ENCODE data around the gene CIZ1. TPM values are rescaled to one million over a fixed set of nuclear protein-coding genes. Genes with fewer than 3 reads are reported as not detected.

The CIZ1 gene
- total RNA-seq, 2 donors from 2014 or later = 55.2 to 94.0 TPM

GRCh38 chr9:128175102-128175563, 16.2 kb downstream of the CIZ1 start:
- Histone ChIP-seq H3K27ac (no peak overlapping the region), H3K36me3 (peaks cover 15 to 21% of the 10 kb centered on the region in 2 donors), H3K27me3 (replicated peaks; ENCODE audit: insufficient read depth) (no peaks in the 10 kb centered on the region), H3K4me1 (replicated peaks) (no peaks in the 10 kb centered on the region), H3K4me3 (no peak overlapping the region), H3K9me3 (no peaks in the 10 kb centered on the region)
- no peak for DNase-seq (ENCODE audit: low spot score)
- intact Hi-C loops (cut with DNase I) = no loop called here
- TF ChIP-seq POLR2AphosphoS5 (IDR thresholded peaks at IDR 0.05) (no peak), POLR2A (IDR thresholded peaks at IDR 0.05) (no peak)
- TF ChIP-seq, protein P1, sequence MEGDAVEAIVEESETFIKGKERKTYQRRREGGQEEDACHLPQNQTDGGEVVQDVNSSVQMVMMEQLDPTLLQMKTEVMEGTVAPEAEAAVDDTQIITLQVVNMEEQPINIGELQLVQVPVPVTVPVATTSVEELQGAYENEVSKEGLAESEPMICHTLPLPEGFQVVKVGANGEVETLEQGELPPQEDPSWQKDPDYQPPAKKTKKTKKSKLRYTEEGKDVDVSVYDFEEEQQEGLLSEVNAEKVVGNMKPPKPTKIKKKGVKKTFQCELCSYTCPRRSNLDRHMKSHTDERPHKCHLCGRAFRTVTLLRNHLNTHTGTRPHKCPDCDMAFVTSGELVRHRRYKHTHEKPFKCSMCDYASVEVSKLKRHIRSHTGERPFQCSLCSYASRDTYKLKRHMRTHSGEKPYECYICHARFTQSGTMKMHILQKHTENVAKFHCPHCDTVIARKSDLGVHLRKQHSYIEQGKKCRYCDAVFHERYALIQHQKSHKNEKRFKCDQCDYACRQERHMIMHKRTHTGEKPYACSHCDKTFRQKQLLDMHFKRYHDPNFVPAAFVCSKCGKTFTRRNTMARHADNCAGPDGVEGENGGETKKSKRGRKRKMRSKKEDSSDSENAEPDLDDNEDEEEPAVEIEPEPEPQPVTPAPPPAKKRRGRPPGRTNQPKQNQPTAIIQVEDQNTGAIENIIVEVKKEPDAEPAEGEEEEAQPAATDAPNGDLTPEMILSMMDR (IDR thresholded peaks at IDR 0.05) = no peak
- 78% methylated on average over 8 of the region's 8 CpGs for WGBS

DNA sequence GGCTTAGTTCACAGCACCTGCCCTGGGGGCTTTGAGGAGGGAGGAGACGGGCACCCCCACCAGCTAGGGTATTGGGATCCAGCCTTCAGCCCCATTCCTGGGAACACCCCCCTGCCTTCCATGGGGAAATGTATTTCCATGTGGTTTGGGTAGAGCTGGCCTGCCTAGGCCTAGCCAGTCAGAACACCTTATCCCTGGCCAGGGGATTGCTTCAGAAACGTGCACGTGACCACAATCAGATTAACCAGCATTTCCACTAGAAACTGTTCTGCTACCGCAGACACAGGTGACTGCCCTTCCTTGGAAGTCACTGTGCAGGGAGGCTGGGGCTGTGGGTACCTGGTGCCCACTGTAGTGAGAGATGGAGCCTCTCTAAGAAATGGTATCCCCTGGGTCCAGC, 17.3 kb downstream of the CIZ1 start:
- no peak overlapping the region for H3K4me3 ChIP-seq
- no peak overlapping the region for H3K27ac ChIP-seq
- H3K27me3 ChIP-seq (replicated peaks; ENCODE audit: insufficient read depth) = no peaks in the 10 kb centered on the region
- H3K4me1 ChIP-seq (replicated peaks) = no peaks in the 10 kb centered on the region
- no peak for DNase-seq (ENCODE audit: low spot score)
- H3K9me3 ChIP-seq = no peaks in the 10 kb centered on the region
- intact Hi-C loops (cut with DNase I) = no loop called here
- TF ChIP-seq POLR2AphosphoS5 (IDR thresholded peaks at IDR 0.05) (no peak), POLR2A (IDR thresholded peaks at IDR 0.05) (no peak)
- TF ChIP-seq, protein P1 (IDR thresholded peaks at IDR 0.05) = no peak
- 89% methylated on average over 4 of the region's 4 CpGs for WGBS
- H3K36me3 ChIP-seq = peaks cover 14% of the 10 kb centered on the region in 2 donors

GRCh38 chr9:128169925-128170324, 21.4 kb downstream of the CIZ1 start:
- TF ChIP-seq POLR2AphosphoS5 (IDR thresholded peaks at IDR 0.05) (no peak), POLR2A (IDR thresholded peaks at IDR 0.05) (no peak)
- TF ChIP-seq, protein P1 (IDR thresholded peaks at IDR 0.05) = no peak
- no peak overlapping the region for H3K4me3 ChIP-seq
- DNase-seq (ENCODE audit: low spot score) = no peak
- H3K27ac ChIP-seq = no peak overlapping the region
- H3K27me3 ChIP-seq (replicated peaks; ENCODE audit: insufficient read depth) = no peaks in the 10 kb centered on the region
- 90% methylated on average over 8 of the region's 8 CpGs for WGBS
- H3K9me3 ChIP-seq = no peaks in the 10 kb centered on the region
- peaks cover 0 to 33% of the 10 kb centered on the region in 2 donors for H3K36me3 ChIP-seq
- intact Hi-C loops (cut with DNase I) = no loop called here
- H3K4me1 ChIP-seq (replicated peaks) = no peaks in the 10 kb centered on the region

DNA sequence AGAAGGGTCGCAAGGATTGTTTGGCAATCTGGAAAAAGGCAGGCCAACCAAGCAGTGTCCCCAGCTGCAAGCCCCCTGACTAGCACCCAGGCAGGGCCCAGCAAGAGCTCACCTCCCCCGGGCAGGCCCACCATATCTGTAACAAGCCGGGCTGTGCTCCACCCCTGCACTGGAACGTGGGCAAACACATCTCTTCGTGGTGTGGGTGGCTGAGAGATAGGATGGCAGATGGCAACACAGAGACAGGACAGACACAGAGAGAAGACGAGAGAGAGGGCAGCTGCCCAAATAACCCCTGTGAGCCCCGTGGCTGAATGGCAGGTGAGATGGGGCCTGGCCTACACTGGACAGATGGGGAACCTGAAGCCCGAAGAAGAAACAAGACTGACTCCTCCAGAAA, 21.9 kb downstream of the CIZ1 start:
- H3K4me3 ChIP-seq = no peak overlapping the region
- H3K27me3 ChIP-seq (replicated peaks; ENCODE audit: insufficient read depth) = no peaks in the 10 kb centered on the region
- 86% methylated on average over 8 of the region's 8 CpGs for WGBS
- TF ChIP-seq POLR2AphosphoS5 (IDR thresholded peaks at IDR 0.05) (no peak), POLR2A (IDR thresholded peaks at IDR 0.05) (no peak)
- TF ChIP-seq, protein P1 (IDR thresholded peaks at IDR 0.05) = no peak
- intact Hi-C loops (cut with DNase I) = no loop called here
- H3K4me1 ChIP-seq (replicated peaks) = no peaks in the 10 kb centered on the region
- H3K9me3 ChIP-seq = no peaks in the 10 kb centered on the region
- no peak overlapping the region for H3K27ac ChIP-seq
- H3K36me3 ChIP-seq = peaks cover 0 to 33% of the 10 kb centered on the region in 2 donors
- no peak for DNase-seq (ENCODE audit: low spot score)

DNA sequence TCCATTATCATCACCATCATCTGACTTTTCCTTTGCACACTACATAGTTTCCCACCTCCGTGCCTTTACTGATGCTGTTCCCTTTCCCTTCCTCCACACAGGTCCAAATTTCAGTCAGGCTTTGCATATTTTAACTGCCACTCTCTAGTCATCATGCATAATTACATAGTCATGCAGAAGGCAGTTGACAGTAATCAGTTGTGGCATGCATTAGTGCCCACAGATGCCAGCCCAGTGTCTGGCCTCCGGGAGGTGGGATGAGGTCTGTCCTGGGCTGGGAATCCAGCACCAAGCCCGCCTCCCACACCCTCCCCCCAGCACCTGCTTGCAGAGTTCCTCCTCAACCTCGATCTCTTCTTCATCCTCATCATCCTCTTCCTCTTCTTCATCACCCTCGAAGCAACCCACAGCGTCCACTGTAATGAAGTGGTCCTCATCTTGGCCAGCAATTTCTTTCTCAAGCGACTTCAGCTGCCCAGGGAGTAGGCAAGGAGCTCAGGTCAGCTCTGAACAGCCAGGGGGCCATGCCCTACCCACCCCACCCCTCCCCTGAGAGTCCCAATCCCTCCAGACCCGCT, 22.6 kb downstream of the CIZ1 start:
- no peaks in the 10 kb centered on the region for H3K4me1 ChIP-seq (replicated peaks)
- peaks cover 0 to 35% of the 10 kb centered on the region in 2 donors for H3K36me3 ChIP-seq
- H3K27ac ChIP-seq = no peak overlapping the region
- no peaks in the 10 kb centered on the region for H3K9me3 ChIP-seq
- no peak for DNase-seq (ENCODE audit: low spot score)
- no peak overlapping the region for H3K4me3 ChIP-seq
- 85% methylated on average over 8 of the region's 8 CpGs for WGBS
- intact Hi-C loops (cut with DNase I) = no loop called here
- TF ChIP-seq, protein P1 (IDR thresholded peaks at IDR 0.05) = no peak
- TF ChIP-seq POLR2A (IDR thresholded peaks at IDR 0.05) (no peak), POLR2AphosphoS5 (IDR thresholded peaks at IDR 0.05) (no peak)
- no peaks in the 10 kb centered on the region for H3K27me3 ChIP-seq (replicated peaks; ENCODE audit: insufficient read depth)
